Heart left ventricle (tissue), 16 donors: ENCODE measurements around the gene CPD. TPM values are rescaled to one million over a fixed set of nuclear protein-coding genes. Genes with fewer than 3 reads are reported as not detected.

Source experiments
- ATAC-seq, 4 donors: fragments of 200-7000 bp; cut with Tn5 transposase; one replicate each; pipeline ENCODE4 v1.9.1; 2020 to 2022; ENCODE audit warnings: moderate library complexity in 4 of 4, mild to moderate bottlenecking in 3 of 4, moderate number of reproducible peaks in 1 of 4
- DNase-seq, 5 donors: peaks; one replicate each; pipeline ENCODE4 v3.0.0-alpha.2; 2020
- H3K27ac ChIP-seq, 12 donors: fragments of 200-600 bp; sonication (generic) in 4 of 12; one replicate each; pipeline versions ENCODE4 v1.5.0 to v1.8.0; 2016 to 2022; ENCODE audit warnings: mild to moderate bottlenecking in 2 of 12
- H3K27me3 ChIP-seq, 9 donors: fragments of 200-600 bp; sonication (generic) in 2 of 9; one replicate each; pipeline versions ENCODE4 v1.5.1 to v1.8.0; 2016 to 2022; ENCODE audit warnings: mild to moderate bottlenecking in 3 of 9
- H3K36me3 ChIP-seq, 9 donors: fragments of 200-600 bp; sonication (generic) in 2 of 9; one replicate each; pipeline versions ENCODE4 v1.5.0 to v1.8.0; 2018 to 2022; ENCODE audit warnings: mild to moderate bottlenecking in 2 of 9
- H3K4me1 ChIP-seq, 12 donors: fragments of 200-600 bp; sonication (generic) in 4 of 12; one replicate each; pipeline versions ENCODE4 v1.5.0 to v1.8.0; 2016 to 2022; ENCODE audit warnings: mild to moderate bottlenecking in 3 of 12
- H3K4me3 ChIP-seq, 12 donors: fragments of 200-600 bp; sonication (generic) in 4 of 12; one replicate each; pipeline versions ENCODE4 v1.5.0 to v1.8.0; 2017 to 2022; ENCODE audit warnings: mild to moderate bottlenecking in 9 of 12, moderate library complexity in 4 of 12
- H3K9me3 ChIP-seq, 12 donors: fragments of 200-600 bp; sonication (generic) in 4 of 12; one replicate each; pipeline versions ENCODE4 v1.5.0 to v1.8.0; 2016 to 2022; ENCODE audit warnings: mild to moderate bottlenecking in 1 of 12
- CTCF ChIP-seq, 12 donors: fragments of 200-600 bp; sonication (generic) in 4 of 12; IDR thresholded peaks; one replicate each; pipeline versions ENCODE4 v1.5.0 to v1.8.0; 2018 to 2022; ENCODE audit warnings: antibody characterized with exemption in 12 of 12, mild to moderate bottlenecking in 5 of 12
- POLR2A ChIP-seq, 2 donors: fragments of 450-650 bp; IDR thresholded peaks; one replicate each; pipeline ENCODE4 v1.6.1; 2017; ENCODE audit warnings: antibody characterized with exemption in 2 of 2, mild to moderate bottlenecking in 2 of 2, moderate library complexity in 2 of 2
- WGBS, 4 donors: extraction: QIAGEN DNeasy Blood & Tissue Kit in 2 of 4; methylation state at CpG; one replicate each; pipeline versions ENCODE4 v1.1.5 to v1.1.7; 2013 to 2018; 5-methylcytosine and 5-hydroxymethylcytosine counted together
- intact Hi-C, 10 donors: fragments of 100-400 bp; cut with DNase I; formaldehyde crosslinking; loops; one replicate each; pipeline versions ENCODE4 v1.11.1 to v1.14.2; 2022
- polyA plus RNA-seq, 2 donors: library from polyadenylated mRNA; stranded (reverse); fragments of 200-250 nt; gene quantifications; one replicate each; pipeline ENCODE4 v1.2.3, GENCODE V29; 2013
- total RNA-seq, 9 donors: library from RNA; depleted of rRNA in 2 of 9; stranded (reverse); fragments of >200 nt in 2 of 9; fragmentation: NEBNext Ultra II Directional in 3 of 9; extraction: Animal tissue kit (Norgen Biotek cat#: 25700) in 3 of 9; gene quantifications; one replicate each; pipeline versions ENCODE4 v1.1.0 to v1.2.4, GENCODE V29; 2016 to 2023
- donor health status: ischemic (EF 13 %, LVEDD 7.1; RV severe dilation, severe dysfunction).
- donor health status: healthy with polysubstance abuse.
- donor health status: DM: no; HTN: yes; CAD: no.
- donor health status: DM: no; HTN: no; CAD: no.
- donor health status: ischemic (EF 25% LVEDD 6.9; RV normal size, moderate dysfunction).
- donor health status: ischemic (EF 25% LVEDD 5.7; RV mildly dilated, moderate dysfunction).
- donor health status: healthy.
- donor health status: DM: yes; HTN: yes; CAD: no.
- donor health status: ischemic (EF 35%, LVEDD 5.7; RV mildly dilated, moderate dysfunction).
- donor health status: nonischemic (EF 11% LVEDD 7.7; RV severe dilation, severe dysfunction).
- donor health status: DM: yes; HTN: yes; CAD: no.
- donor health status: PGD.
- donor health status: ischemic (EF 29% LVEDD 5.4; RV normal size, mild dysfunction).
- donor health status: nonischemic (EF 23%, LVEDD 6.1; RV moderate dilation, normal function).

CPD gene
- total and polyA plus RNA-seq, 11 donors = 3.6 to 54.2 (median 31.8) TPM

DNA sequence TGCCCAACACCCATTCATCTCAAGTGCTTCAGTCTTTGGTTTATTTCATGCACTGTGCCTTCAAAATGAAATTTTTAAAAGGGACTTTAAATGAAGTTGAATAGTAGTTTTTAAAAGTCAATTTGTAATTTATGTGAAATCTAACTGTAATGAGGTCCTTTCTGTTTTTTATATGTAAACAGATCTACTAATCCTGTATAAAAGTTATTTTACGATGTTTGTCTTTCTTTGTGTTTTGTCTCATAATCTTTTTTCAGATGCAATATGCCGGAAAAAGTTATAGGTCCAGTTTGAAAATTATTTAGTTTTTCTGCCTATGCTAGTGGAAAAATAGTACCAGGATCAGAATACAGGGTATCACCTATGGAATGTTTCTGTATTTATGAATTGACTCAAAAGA lies 89.7 kb downstream of the CPD start:
- H3K4me3 ChIP-seq = no peak overlapping the region
- WGBS, 4 donors = 72 to 97% (median 96%) methylated on average over 2 of the region's 2 CpGs
- TF ChIP-seq CTCF (IDR thresholded peaks at IDR 0.05) = no peak
- TF ChIP-seq POLR2A (IDR thresholded peaks at IDR 0.05) = no peak
- intact Hi-C loops = loop anchor here in 1 of 10 donors (10.0 kb wide), 2 partner anchors 56 to 124 kb away; no protein-coding TSS in a partner anchor
- DNase-seq (no peak), ATAC-seq (no peak)
- H3K9me3 ChIP-seq = no peaks in the 10 kb centered on the region
- peaks cover 0 to 7% (median 0%) of the 10 kb centered on the region in 12 donors for H3K4me1 ChIP-seq
- H3K36me3 ChIP-seq = peaks cover 0 to 45% (median 32%) of the 10 kb centered on the region in 9 donors
- no peaks in the 10 kb centered on the region for H3K27me3 ChIP-seq
- no peak overlapping the region for H3K27ac ChIP-seq

- intact Hi-C loops = loop anchor here in 3 of 10 donors (10.0 kb wide), 2 partner anchors 128 to 348 kb away; no protein-coding TSS in a partner anchor
- peak overlapping the region in 2 of 12 donors; percentile 32 to 48 for H3K27ac ChIP-seq
- H3K4me3 ChIP-seq = peak overlapping the region in 2 of 12 donors; percentile 5 to 10
- no peaks in the 10 kb centered on the region for H3K9me3 ChIP-seq
- TF ChIP-seq CTCF (IDR thresholded peaks at IDR 0.05) = no peak
- no peak for TF ChIP-seq POLR2A (IDR thresholded peaks at IDR 0.05)
- no peak for DNase-seq
- peaks cover 0 to 16% (median 6%) of the 10 kb centered on the region in 12 donors for H3K4me1 ChIP-seq
- WGBS, 4 donors = 58 to 61% (median 59%) methylated on average over 10 of the region's 10 CpGs
- H3K36me3 ChIP-seq = peaks cover 0 to 6% (median 0%) of the 10 kb centered on the region in 9 donors
- no peaks in the 10 kb centered on the region for H3K27me3 ChIP-seq
- ATAC-seq = no peak
Observed at GRCh38 chr17:30472238-30472890, 93.6 kb downstream of the CPD start.

DNA sequence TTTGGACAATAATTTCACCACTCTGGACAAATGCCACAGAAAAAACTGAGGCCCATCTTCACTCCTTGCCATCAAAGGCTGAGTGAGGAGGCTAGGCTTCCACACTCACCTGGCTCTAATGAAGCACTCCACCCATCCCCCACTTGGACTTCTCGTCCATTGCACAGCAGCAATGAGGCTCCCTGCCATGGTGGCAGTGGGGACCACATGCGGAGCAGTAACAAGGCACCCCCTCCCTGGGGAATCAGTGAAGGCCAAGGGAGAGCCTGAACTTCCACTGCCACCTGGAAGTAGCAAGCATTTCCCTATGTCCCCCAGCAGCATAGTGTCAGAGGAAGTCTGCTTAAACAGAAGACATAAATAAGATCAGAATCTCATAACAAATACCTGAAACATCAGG lies 96.5 kb downstream of the CPD start:
- Histone ChIP-seq H3K27me3 (no peaks in the 10 kb centered on the region), H3K27ac (no peak overlapping the region), H3K9me3 (no peaks in the 10 kb centered on the region), H3K36me3 (peaks cover 0 to 15% (median 6%) of the 10 kb centered on the region in 9 donors), H3K4me1 (peaks cover 0 to 31% (median 18%) of the 10 kb centered on the region in 12 donors), H3K4me3 (no peak overlapping the region)
- ATAC-seq (no peak), DNase-seq (no peak)
- intact Hi-C loops = loop anchor here in 5 of 10 donors (5.0 to 10.0 kb wide), 4 partner anchors 127 to 350 kb away; no protein-coding TSS in a partner anchor
- TF ChIP-seq CTCF (IDR thresholded peaks at IDR 0.05) = no peak
- TF ChIP-seq POLR2A (IDR thresholded peaks at IDR 0.05) = no peak
- WGBS, 4 donors = 92 to 100% (median 94%) methylated on average over 2 of the region's 2 CpGs

DNA sequence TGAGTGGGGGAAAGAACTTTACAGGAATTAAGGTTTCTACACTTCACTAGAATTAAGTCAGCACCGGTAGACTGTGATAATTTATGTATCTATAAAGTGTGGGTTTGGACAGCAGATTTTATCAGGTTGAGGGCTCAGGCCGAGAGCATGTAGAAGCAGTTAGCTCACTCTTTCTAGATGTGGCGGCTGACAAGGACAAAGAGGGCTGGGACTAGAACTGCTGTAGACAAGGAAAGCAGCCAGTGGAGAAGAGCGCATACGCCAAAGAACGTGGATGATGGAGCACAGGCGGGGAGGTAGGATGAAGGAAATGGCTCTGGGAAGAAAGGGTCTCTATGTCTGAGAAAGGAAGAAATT lies 98.0 kb downstream of the CPD start:
- DNase-seq (peak in 1 of 5 donors; percentile 19), ATAC-seq (peak in 3 of 4 donors; percentile 24 to 38 (median 36))

More for the DNA sequence above, 98.0 kb downstream of the CPD start:
- H3K27ac ChIP-seq = peak overlapping the region; percentile 83 to 97 (median 93)
- peak overlapping the region; percentile 63 to 94 (median 84) for H3K4me3 ChIP-seq
- H3K36me3 ChIP-seq = peaks cover 0 to 30% (median 21%) of the 10 kb centered on the region in 9 donors
- TF ChIP-seq CTCF (IDR thresholded peaks at IDR 0.05) (no peak), POLR2A (IDR thresholded peaks at IDR 0.05) (no peak)
- H3K4me1 ChIP-seq = peaks cover 0 to 31% (median 18%) of the 10 kb centered on the region in 12 donors
- intact Hi-C loops = loop anchor here in 5 of 10 donors (1.0 to 10.0 kb wide), 8 partner anchors 97 to 352 kb away; partner anchors contain the start of gene CRLF3 (in 1 of the 5)
- H3K27me3 ChIP-seq = no peaks in the 10 kb centered on the region
- no peaks in the 10 kb centered on the region for H3K9me3 ChIP-seq
- WGBS, 4 donors = 14 to 22% (median 16%) methylated on average over 7 of the region's 7 CpGs
